Subcutaneous adipose tissue (tissue), 4 donors: ENCODE data around the gene KRT78. TPM values are rescaled to one million over a fixed set of nuclear protein-coding genes. Genes with fewer than 3 reads are reported as not detected.

Experiments used
- total RNA-seq, 4 donors: library from RNA; depleted of rRNA; stranded (reverse); fragments of >200 nt; gene quantifications; one replicate each; pipeline ENCODE4 v1.1.0, GENCODE V29; 2016
- TF ChIP-seq, protein P1 (sequence below): fragments of 450-650 bp; IDR thresholded peaks from one replicate; pipeline ENCODE4 v1.5.1; 2016; ENCODE audit warnings: low read depth, mild to moderate bottlenecking, control low read depth, antibody characterized with exemption, moderate library complexity

The KRT78 gene
- total RNA-seq, 4 donors from 2014 or later, result not detected

DNA sequence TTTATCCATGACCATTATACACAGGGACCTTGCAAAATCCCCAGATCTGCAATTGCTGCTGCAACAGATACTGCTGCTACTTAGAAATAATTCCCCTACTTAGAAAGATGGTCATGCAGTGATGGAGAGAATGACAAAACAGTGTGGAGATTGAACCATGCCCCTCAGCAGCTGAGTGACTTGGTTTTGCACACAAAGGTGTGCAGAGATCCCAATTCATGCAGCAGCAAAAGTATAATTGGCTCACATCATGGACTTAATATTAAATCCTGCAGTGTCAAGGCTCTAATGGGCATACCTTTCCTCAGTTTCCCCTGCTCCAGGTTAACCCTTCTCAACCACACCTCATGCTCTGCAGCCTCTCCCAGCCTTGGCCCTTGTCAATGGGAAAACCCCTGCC is 3.0 kb upstream of the KRT78 start:
- TF ChIP-seq, protein P1, sequence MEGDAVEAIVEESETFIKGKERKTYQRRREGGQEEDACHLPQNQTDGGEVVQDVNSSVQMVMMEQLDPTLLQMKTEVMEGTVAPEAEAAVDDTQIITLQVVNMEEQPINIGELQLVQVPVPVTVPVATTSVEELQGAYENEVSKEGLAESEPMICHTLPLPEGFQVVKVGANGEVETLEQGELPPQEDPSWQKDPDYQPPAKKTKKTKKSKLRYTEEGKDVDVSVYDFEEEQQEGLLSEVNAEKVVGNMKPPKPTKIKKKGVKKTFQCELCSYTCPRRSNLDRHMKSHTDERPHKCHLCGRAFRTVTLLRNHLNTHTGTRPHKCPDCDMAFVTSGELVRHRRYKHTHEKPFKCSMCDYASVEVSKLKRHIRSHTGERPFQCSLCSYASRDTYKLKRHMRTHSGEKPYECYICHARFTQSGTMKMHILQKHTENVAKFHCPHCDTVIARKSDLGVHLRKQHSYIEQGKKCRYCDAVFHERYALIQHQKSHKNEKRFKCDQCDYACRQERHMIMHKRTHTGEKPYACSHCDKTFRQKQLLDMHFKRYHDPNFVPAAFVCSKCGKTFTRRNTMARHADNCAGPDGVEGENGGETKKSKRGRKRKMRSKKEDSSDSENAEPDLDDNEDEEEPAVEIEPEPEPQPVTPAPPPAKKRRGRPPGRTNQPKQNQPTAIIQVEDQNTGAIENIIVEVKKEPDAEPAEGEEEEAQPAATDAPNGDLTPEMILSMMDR, result no peak

DNA sequence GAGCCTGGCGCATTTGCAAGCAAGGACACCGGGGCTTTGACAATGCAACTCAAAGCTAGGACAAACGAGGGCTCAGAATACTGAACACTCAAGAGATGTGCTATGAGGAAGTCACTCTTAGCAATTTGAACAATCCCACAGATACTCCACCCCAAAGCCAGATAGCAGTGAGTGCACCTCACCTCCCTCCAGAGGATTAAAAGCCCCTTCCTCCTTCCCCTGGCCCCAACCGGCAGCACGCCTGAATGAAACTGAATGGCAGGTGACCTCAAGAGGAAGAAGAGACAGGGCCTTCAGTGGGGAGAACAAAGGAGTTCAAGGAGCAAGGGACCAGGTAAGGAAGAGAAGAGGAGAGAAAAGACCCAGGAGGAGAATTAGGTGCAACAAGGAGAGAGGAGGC is 1.9 kb upstream of the KRT78 start:
- TF ChIP-seq, protein P1, result no peak

DNA sequence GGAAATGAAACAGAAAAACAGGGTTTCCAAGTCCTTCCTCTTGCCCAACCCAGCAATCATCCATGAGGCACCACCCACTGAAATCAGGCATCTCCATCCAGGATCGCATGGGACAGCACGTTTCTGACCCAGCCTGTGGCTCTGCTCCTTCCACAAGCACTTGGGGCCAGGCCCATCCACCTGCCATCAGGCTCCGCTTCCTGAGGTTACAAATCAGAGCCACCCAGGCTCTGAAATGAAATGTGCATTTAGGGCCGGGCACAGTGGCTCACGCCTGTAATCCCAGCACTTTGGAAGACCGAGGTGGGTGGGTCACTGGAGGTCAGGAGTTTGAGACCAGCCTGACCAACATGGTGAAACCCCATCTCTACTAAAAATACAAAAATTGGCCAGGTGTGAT is 717 bp upstream of the KRT78 start:
- TF ChIP-seq, protein P1, result no peak

GRCh38 chr12:52847335-52848102 is 1.3 kb downstream of the KRT78 start:
- TF ChIP-seq, protein P1, result no peak

DNA sequence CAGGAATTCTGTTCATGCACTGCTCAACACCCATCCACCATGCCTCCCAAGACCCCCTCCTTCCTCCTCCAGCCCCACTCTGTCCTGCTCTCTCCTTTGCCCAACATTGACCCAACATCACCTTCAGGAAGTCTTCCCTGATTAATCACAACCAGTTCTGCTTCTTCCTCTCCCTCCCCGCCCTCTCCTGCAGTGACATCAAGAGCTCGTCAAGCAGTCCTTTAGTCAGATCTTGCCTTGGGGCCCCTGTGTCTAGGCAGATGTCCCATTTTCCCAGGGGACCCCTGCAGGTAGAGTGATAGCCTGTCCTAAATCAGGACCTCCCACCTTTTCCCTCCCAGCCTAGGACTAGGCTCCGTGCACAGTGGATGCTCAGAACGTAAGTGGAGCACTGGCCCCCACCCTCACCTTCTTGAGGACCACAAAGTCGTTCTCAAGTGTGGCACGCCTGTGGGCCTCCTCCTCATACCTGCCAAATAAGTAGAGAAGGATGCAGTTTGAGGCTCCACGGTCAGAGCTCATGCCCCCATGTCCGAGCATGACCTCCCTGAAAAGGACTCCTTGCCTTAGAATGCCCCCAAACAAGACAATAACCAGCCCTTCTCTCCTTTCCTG is 2.3 kb downstream of the KRT78 start:
- TF ChIP-seq, protein P1, result no peak

DNA sequence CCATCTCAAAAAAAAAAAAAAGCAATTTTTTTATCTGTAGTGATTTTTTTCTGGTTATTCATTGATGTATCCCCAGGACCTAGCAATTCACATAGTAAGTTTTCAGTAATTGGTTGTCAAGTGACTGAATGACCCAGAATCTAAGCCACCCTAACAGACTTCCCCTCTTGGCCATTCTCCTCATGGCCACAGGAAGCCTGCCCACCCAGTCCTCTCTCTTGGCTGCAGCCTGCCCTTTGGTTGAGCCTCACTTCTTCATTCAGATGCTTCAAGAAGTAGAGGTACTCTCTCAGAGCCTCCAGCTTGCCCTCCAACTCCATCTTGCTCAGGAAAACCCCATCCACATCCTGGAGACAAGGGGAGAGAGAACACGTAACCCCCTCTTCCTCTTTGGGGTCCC is 2.8 kb downstream of the KRT78 start:
- TF ChIP-seq, protein P1, result no peak

DNA sequence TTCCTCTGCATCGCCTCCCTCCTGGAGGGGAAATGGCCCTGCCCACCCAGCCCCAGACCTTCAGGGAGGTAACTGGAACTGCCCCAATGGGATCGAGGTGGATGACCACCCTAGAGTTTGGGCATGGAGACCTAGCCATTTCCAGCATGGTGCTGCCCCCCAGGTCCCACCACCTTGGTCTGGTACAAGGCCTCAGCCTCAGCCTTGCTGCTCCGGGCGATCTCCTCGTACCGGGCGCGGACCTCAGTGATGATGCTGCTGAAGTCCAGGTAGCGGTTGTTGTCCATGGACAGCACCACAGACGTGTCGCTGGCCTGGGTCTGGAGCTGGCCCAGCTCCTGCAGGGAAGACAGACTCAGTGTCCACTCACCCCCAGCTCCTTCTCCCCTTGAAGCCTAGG is 4.4 kb downstream of the KRT78 start:
- TF ChIP-seq, protein P1, result no peak
